ENCODE data around the gene ZNF462.

GRCh38 chr9:106963684-106964083, 100.7 kb downstream of the ZNF462 start:
- TF ChIP-seq CTCF (IDR thresholded peaks at IDR 0.05 in 4 of 5, conservative IDR thresholded peaks at IDR 0.05 in 1 of 5), result no peak
- TF ChIP-seq POLR2A (IDR thresholded peaks at IDR 0.05), result no peak

All from gastrocnemius medialis (tissue), 4 donors.